SK-N-SH (cell line): ENCODE data around the gene SRGAP3. TPM values are rescaled to one million over a fixed set of nuclear protein-coding genes. Genes with fewer than 3 reads are reported as not detected.

Source experiments
- CTCF ChIA-PET: fragments of 300-600, 350-600 bp; formaldehyde crosslinking; extraction: SDS; loops from one replicate; lab custom pipeline; 2021; lab: Yijun Ruan, JAX
- POLR2A ChIA-PET: fragments of 350-600 bp; sonication (Branson Sonifier 250); formaldehyde crosslinking; extraction: SDS; loops from one replicate; lab custom pipeline; 2020; ENCODE audit warnings: antibody characterized with exemption, inconsistent platforms; lab: Yijun Ruan, JAX
- DNase-seq: peaks from one replicate; pipeline ENCODE4 v3.0.0; 2012
- H2AFZ ChIP-seq: fragments of 200-600 bp; sonication (generic); 2 replicates; pipeline ENCODE4 v1.8.1; 2016; ENCODE audit warnings: antibody characterized with exemption, mild to moderate bottlenecking, low read depth
- H3F3A ChIP-seq: fragments of 200-600 bp; sonication (generic); replicated peaks from 2 replicates; pipeline ENCODE3; 2016; ENCODE audit warnings: antibody characterized with exemption, mild to moderate bottlenecking; ENCODE audit not compliant: insufficient read depth
- H3K27ac ChIP-seq, 2 experiments: fragments of 200-500 bp in 1 of 2; fragments of 200-600 bp in 1 of 2; sonication (Bioruptor generic) in 1 of 2; sonication (generic), shearing (Covaris generic) in 1 of 2; 2 replicates each; pipeline versions ENCODE4 v1.5.1 to v1.6.1; 2014 to 2016; ENCODE audit warnings: low read depth in 2 of 2, inconsistent platforms in 1 of 2, low read length in 1 of 2, mild to moderate bottlenecking in 1 of 2, mixed read lengths in 1 of 2
- H3K27me3 ChIP-seq: fragments of 200-600 bp; sonication (generic), shearing (Covaris generic); 2 replicates; pipeline ENCODE4 v1.6.1; 2016; ENCODE audit warnings: mixed run types; ENCODE audit not compliant: insufficient read depth
- H3K36me3 ChIP-seq, 2 experiments: fragments of 200-500 bp in 1 of 2; fragments of 200-600 bp in 1 of 2; sonication (Bioruptor generic) in 1 of 2; sonication (generic) in 1 of 2; replicated peaks in 1 of 2; 2 replicates each; pipeline versions ENCODE3 to v1.5.1; 2014 to 2016; ENCODE audit warnings: low read length in 1 of 2, mild to moderate bottlenecking in 1 of 2; ENCODE audit not compliant: insufficient read depth in 2 of 2, control insufficient read depth in 1 of 2
- H3K4me1 ChIP-seq, 2 experiments: fragments of 200-500 bp in 1 of 2; fragments of 200-600 bp in 1 of 2; sonication (Bioruptor generic) in 1 of 2; sonication (generic), shearing (Covaris generic) in 1 of 2; 2 replicates each; pipeline versions ENCODE4 v1.5.1 to v1.6.1; 2014 to 2016; ENCODE audit warnings: low read depth in 1 of 2, low read length in 1 of 2, mixed run types in 1 of 2; ENCODE audit not compliant: insufficient read depth in 2 of 2, control insufficient read depth in 1 of 2
- H3K4me2 ChIP-seq: fragments of 200-600 bp; sonication (generic), shearing (Covaris generic); 2 replicates; pipeline ENCODE4 v1.6.1; 2017; ENCODE audit warnings: mixed run types
- H3K4me3 ChIP-seq, 2 experiments: fragments of 200-500 bp in 1 of 2; fragments of 200-600 bp in 1 of 2; sonication (Bioruptor generic) in 1 of 2; sonication (generic), shearing (Covaris generic) in 1 of 2; 2 replicates each; pipeline versions ENCODE4 v1.5.1 to v1.8.1; 2014 to 2016; ENCODE audit warnings: low read depth in 2 of 2, inconsistent platforms in 1 of 2, low read length in 1 of 2, mild to moderate bottlenecking in 1 of 2, mixed read lengths in 1 of 2, moderate library complexity in 1 of 2
- H3K79me2 ChIP-seq: fragments of 200-600 bp; sonication (generic); 2 replicates; pipeline ENCODE4 v1.8.1; 2017; ENCODE audit warnings: mild to moderate bottlenecking; ENCODE audit not compliant: insufficient read depth
- H3K9ac ChIP-seq: fragments of 200-600 bp; sonication (generic); 2 replicates; pipeline ENCODE4 v1.6.1; 2017; ENCODE audit warnings: mixed run types
- H3K9me2 ChIP-seq: fragments of 200-600 bp; sonication (generic); 2 replicates; pipeline ENCODE4 v1.6.1; 2017; ENCODE audit warnings: mixed run types
- H3K9me3 ChIP-seq: fragments of 200-600 bp; sonication (generic); 2 replicates; pipeline ENCODE4 v1.6.1; 2017; ENCODE audit warnings: mixed run types, mild to moderate bottlenecking, moderate library complexity
- H4K20me1 ChIP-seq: fragments of 200-600 bp; sonication (generic); 2 replicates; pipeline ENCODE4 v1.6.1; 2017; ENCODE audit warnings: mild to moderate bottlenecking, mixed run types; ENCODE audit not compliant: insufficient read depth
- EP300 ChIP-seq, 2 experiments: IDR thresholded peaks; 2 replicates each; pipeline versions ENCODE4 v1.4.0 to v1.6.1; 2012; ENCODE audit warnings: borderline replicate concordance in 1 of 2, low read depth in 1 of 2, low read length in 1 of 2
- FOSL2 ChIP-seq: IDR thresholded peaks from 2 replicates; pipeline ENCODE4 v1.4.0; 2012; ENCODE audit warnings: low read depth, mild to moderate bottlenecking, moderate library complexity, borderline replicate concordance
- GATA2 ChIP-seq: sonication (generic); formaldehyde crosslinking; IDR thresholded peaks from 2 replicates; pipeline ENCODE4 v1.5.0; 2020; ENCODE audit warnings: mild to moderate bottlenecking, missing genetic modification reagents
- MXI1 ChIP-seq: IDR thresholded peaks from 2 replicates; pipeline ENCODE4 v1.6.1; 2012; ENCODE audit warnings: mild to moderate bottlenecking, low read depth, low read length, improper control_type of control experiment
- NRF1 ChIP-seq: IDR thresholded peaks from 2 replicates; pipeline ENCODE4 v1.6.1; 2012; ENCODE audit warnings: low read depth, mild to moderate bottlenecking, low read length
- RXRA ChIP-seq: IDR thresholded peaks from 2 replicates; pipeline ENCODE4 v1.4.0; 2012; ENCODE audit warnings: low read depth, mild to moderate bottlenecking, borderline replicate concordance
- SMC3 ChIP-seq: IDR thresholded peaks from 2 replicates; pipeline ENCODE4 v1.6.1; 2012; ENCODE audit warnings: low read depth, low read length, improper control_type of control experiment
- YY1 ChIP-seq: IDR thresholded peaks from 2 replicates; pipeline ENCODE4 v1.4.0; 2012; ENCODE audit warnings: low read depth, mild to moderate bottlenecking
- WGBS: methylation state at CpG from one replicate; pipeline ENCODE4 v1.1.6; 2017; ENCODE audit warnings: low lambda C conversion rate; 5-methylcytosine and 5-hydroxymethylcytosine counted together
- polyA plus RNA-seq, 3 experiments: library from polyadenylated mRNA; depleted of rRNA; stranded (reverse); fragments of >200 nt; gene quantifications; 2 replicates each; pipeline ENCODE4 v1.2.3, GENCODE V29; 2012
- TF ChIP-seq, protein P1 (sequence below): IDR thresholded peaks from 2 replicates; pipeline ENCODE4 v1.4.0; 2012; ENCODE audit warnings: low read depth, borderline replicate concordance
- TF ChIP-seq, protein P2 (sequence below): IDR thresholded peaks from 2 replicates; pipeline ENCODE4 v1.4.0; 2012; ENCODE audit warnings: low read depth
- TF ChIP-seq, protein P3 (sequence below): fragments of 200-600 bp; sonication (generic); IDR thresholded peaks from 2 replicates; pipeline ENCODE4 v1.6.1; 2017; ENCODE audit warnings: antibody characterized with exemption, mild to moderate bottlenecking, moderate library complexity

Gene SRGAP3
- polyA plus RNA-seq, 1 of the 3 experiments (the other 2 are of a cell fraction): 2.8 TPM

DNA sequence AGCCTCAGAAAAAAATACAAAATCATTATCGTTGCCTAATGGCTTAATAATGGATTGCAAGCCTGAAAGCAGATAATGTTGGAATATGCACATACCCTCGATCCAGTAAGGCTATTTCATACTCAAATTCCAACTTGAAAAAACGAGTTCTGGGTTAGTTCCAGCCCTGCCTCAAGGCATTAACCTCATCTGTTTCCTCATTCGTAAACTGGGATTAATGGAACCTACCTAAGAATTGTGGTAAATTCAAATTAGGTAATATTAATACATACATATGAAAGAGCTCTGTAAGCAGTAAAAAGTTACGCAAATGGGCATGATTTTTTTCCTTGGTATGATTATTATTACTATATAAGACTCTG lies 107.5 kb downstream of the SRGAP3 start:
- Histone ChIP-seq H3K9me3 (no peaks in the 10 kb centered on the region), H3K4me1 (peaks cover 0 to 12% of the 10 kb centered on the region in 2 experiments; a peak in 2 of 4 replicates), H3K79me2 (no peaks in the 10 kb centered on the region), H3K9me2 (no peaks in the 10 kb centered on the region), H3K4me3 (no peak overlapping the region), H3K27ac (no peak overlapping the region), H3K27me3 (no peaks in the 10 kb centered on the region), H4K20me1 (no peaks in the 10 kb centered on the region), H2AFZ (no peak overlapping the region)
- CTCF ChIA-PET: interaction anchor here (0.7 kb wide), 1 partner anchor 14 kb away, joined by 3 read pairs; no protein-coding TSS in a partner anchor
- POLR2A ChIA-PET: no interaction called here
- no peak for DNase-seq
- no peak for TF ChIP-seq MXI1
- TF ChIP-seq, all 33 proteins: peak for 0
- Histone ChIP-seq H3K4me2 (no peak overlapping the region), H3F3A (no peaks in the 10 kb centered on the region), H3K36me3 (no peaks in the 10 kb centered on the region), H3K9ac (no peak overlapping the region)
- whole genome bisulfite sequencing: 36% methylated on average over 5 of the region's 5 CpGs

DNA sequence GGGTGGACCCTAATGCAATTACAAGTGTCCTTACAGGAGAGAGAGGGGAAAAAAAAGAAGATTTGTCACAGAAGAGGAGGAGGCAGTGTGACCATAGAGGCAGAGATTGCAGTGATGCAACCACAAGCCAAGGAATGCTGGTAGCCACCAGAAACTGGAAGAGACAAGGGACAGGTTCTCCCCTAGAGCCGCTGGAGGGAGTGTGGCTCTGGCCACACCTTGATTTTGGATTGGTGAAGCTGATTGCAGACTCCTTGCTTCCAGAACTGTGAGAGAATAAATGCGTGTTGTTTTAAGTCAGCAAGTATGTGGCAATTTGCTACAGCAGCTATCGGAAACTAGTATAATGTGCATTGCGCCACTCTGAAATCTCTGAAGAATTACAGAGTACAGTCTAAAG lies 110.1 kb downstream of the SRGAP3 start:
- ChIA-PET CTCF (no interaction called here), POLR2A (no interaction called here)
- Histone ChIP-seq H3F3A (no peaks in the 10 kb centered on the region), H3K27ac (no peak overlapping the region), H3K79me2 (no peaks in the 10 kb centered on the region), H3K4me1 (peaks cover 0 to 16% of the 10 kb centered on the region in 2 experiments; a peak in 2 of 4 replicates), H3K36me3 (no peaks in the 10 kb centered on the region), H3K4me3 (no peak overlapping the region), H3K9ac (no peak overlapping the region), H3K4me2 (no peak overlapping the region), H3K27me3 (no peaks in the 10 kb centered on the region), H3K9me3 (no peaks in the 10 kb centered on the region), H2AFZ (no peak overlapping the region), H3K9me2 (no peaks in the 10 kb centered on the region), H4K20me1 (no peaks in the 10 kb centered on the region)
- DNase-seq: no peak
- WGBS: 83% methylated on average over 4 of the region's 4 CpGs
- no peak for TF ChIP-seq NRF1
- no peak for TF ChIP-seq EP300 (IDR thresholded peaks at IDR 0.05; ENCODE audit: borderline replicate concordance in 1 of 2, low read depth in 1 of 2, low read length in 1 of 2)
- no peak for TF ChIP-seq SMC3
- TF ChIP-seq, protein P1, sequence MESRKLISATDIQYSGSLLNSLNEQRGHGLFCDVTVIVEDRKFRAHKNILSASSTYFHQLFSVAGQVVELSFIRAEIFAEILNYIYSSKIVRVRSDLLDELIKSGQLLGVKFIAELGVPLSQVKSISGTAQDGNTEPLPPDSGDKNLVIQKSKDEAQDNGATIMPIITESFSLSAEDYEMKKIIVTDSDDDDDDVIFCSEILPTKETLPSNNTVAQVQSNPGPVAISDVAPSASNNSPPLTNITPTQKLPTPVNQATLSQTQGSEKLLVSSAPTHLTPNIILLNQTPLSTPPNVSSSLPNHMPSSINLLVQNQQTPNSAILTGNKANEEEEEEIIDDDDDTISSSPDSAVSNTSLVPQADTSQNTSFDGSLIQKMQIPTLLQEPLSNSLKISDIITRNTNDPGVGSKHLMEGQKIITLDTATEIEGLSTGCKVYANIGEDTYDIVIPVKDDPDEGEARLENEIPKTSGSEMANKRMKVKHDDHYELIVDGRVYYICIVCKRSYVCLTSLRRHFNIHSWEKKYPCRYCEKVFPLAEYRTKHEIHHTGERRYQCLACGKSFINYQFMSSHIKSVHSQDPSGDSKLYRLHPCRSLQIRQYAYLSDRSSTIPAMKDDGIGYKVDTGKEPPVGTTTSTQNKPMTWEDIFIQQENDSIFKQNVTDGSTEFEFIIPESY: no peak
- TF ChIP-seq, protein P2, sequence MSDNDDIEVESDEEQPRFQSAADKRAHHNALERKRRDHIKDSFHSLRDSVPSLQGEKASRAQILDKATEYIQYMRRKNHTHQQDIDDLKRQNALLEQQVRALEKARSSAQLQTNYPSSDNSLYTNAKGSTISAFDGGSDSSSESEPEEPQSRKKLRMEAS: no peak
- TF ChIP-seq GATA2 (CRISPR knock-in tag): no peak
- no peak for TF ChIP-seq YY1
- TF ChIP-seq, protein P3, sequence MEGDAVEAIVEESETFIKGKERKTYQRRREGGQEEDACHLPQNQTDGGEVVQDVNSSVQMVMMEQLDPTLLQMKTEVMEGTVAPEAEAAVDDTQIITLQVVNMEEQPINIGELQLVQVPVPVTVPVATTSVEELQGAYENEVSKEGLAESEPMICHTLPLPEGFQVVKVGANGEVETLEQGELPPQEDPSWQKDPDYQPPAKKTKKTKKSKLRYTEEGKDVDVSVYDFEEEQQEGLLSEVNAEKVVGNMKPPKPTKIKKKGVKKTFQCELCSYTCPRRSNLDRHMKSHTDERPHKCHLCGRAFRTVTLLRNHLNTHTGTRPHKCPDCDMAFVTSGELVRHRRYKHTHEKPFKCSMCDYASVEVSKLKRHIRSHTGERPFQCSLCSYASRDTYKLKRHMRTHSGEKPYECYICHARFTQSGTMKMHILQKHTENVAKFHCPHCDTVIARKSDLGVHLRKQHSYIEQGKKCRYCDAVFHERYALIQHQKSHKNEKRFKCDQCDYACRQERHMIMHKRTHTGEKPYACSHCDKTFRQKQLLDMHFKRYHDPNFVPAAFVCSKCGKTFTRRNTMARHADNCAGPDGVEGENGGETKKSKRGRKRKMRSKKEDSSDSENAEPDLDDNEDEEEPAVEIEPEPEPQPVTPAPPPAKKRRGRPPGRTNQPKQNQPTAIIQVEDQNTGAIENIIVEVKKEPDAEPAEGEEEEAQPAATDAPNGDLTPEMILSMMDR: no peak
- TF ChIP-seq FOSL2: no peak
- TF ChIP-seq RXRA: no peak
